ENCODE measurements around the gene ERC2. TPM values are rescaled to one million over a fixed set of nuclear protein-coding genes. Genes with fewer than 3 reads are reported as not detected.
A peak's percentile ranks its signal among the peaks of the same experiment; 100 is the strongest.
"Not testable (repeated sequence)": the region's sequence is repeated elsewhere in the genome, so short reads cannot be mapped to it uniquely, and the experiment has no call there.

The ERC2 gene
- 0.34 TPM for polyA plus RNA-seq (2012; ENCODE audit: insufficient read depth, insufficient read length, low read depth)

- Histone ChIP-seq H3K36me3 (no peaks in the 10 kb centered on the region), H3K27me3 (peaks cover 19% of the 10 kb centered on the region), H3K4me3 (ENCODE audit: low read depth, low read length) (peak within 1 kb of the TSS; percentile 49), H3K9me3 (no peaks in the 10 kb centered on the region), H3K4me1 (no peaks in the 10 kb centered on the region)
- peak; percentile 30 for TF ChIP-seq CTCF (IDR thresholded peaks at IDR 0.05; ENCODE audit: low read depth, low read length)
- peak; percentile 50 for DNase-seq
Measured at GRCh38 chr3:56468184-56469106, at the start of gene ERC2. ERC2 (minus strand) TSS chr3:56468467.

- Histone ChIP-seq H3K4me1 (no peaks in the 10 kb centered on the region), H3K4me3 (ENCODE audit: low read depth, low read length) (no peak overlapping the region), H3K36me3 (no peaks in the 10 kb centered on the region), H3K27me3 (no peaks in the 10 kb centered on the region), H3K9me3 (no peaks in the 10 kb centered on the region)
- no peak for DNase-seq
- no peak for TF ChIP-seq CTCF (IDR thresholded peaks at IDR 0.05; ENCODE audit: low read depth, low read length)
Measured at GRCh38 chr3:56502738-56503137, 34.5 kb upstream of the ERC2 start.

- DNase-seq; H3K4me3 ChIP-seq (ENCODE audit: low read depth, low read length); H3K9me3 ChIP-seq; H3K36me3 ChIP-seq; H3K4me1 ChIP-seq; H3K27me3 ChIP-seq: not testable (repeated sequence)
Measured at GRCh38 chr3:56496376-56496775, 28.1 kb upstream of the ERC2 start.

GRCh38 chr3:56494679-56495322 is 26.5 kb upstream of the ERC2 start:
- H3K4me1 ChIP-seq = no peaks in the 10 kb centered on the region
- H3K9me3 ChIP-seq = no peaks in the 10 kb centered on the region
- H3K36me3 ChIP-seq = no peaks in the 10 kb centered on the region
- peak; percentile 96 for TF ChIP-seq CTCF (IDR thresholded peaks at IDR 0.05; ENCODE audit: low read depth, low read length)
- H3K27me3 ChIP-seq = no peaks in the 10 kb centered on the region
- peak; percentile 33 for DNase-seq
- no peak overlapping the region for H3K4me3 ChIP-seq (ENCODE audit: low read depth, low read length)

GRCh38 chr3:56491566-56491965 is 23.3 kb upstream of the ERC2 start:
- no peak for DNase-seq
- Histone ChIP-seq H3K4me3 (ENCODE audit: low read depth, low read length) (no peak overlapping the region), H3K36me3 (no peaks in the 10 kb centered on the region), H3K9me3 (no peaks in the 10 kb centered on the region), H3K4me1 (no peaks in the 10 kb centered on the region), H3K27me3 (no peaks in the 10 kb centered on the region)
- no peak for TF ChIP-seq CTCF (IDR thresholded peaks at IDR 0.05; ENCODE audit: low read depth, low read length)

- Histone ChIP-seq H3K4me1 (no peaks in the 10 kb centered on the region), H3K4me3 (ENCODE audit: low read depth, low read length) (no peak overlapping the region), H3K36me3 (no peaks in the 10 kb centered on the region), H3K9me3 (no peaks in the 10 kb centered on the region), H3K27me3 (no peaks in the 10 kb centered on the region)
- no peak for DNase-seq
- no peak for TF ChIP-seq CTCF (IDR thresholded peaks at IDR 0.05; ENCODE audit: low read depth, low read length)
Measured at GRCh38 chr3:56488812-56489600, 20.7 kb upstream of the ERC2 start.
